ENCODE results near the gene IDUA.
"Not testable (repeated sequence)": the region's sequence is repeated elsewhere in the genome, so short reads cannot be mapped to it uniquely, and the experiment has no call there.

Gene IDUA

GRCh38 chr4:966266-967112 lies 20.4 kb upstream of the IDUA start:
- DNase-seq (ENCODE audit: extremely low read depth in 1 of 2, low read depth in 1 of 2) = no peak

- DNase-seq (ENCODE audit: extremely low read depth in 1 of 2, low read depth in 1 of 2) = no peak
Measured at GRCh38 chr4:967113-968104, 19.4 kb upstream of the IDUA start.

DNA sequence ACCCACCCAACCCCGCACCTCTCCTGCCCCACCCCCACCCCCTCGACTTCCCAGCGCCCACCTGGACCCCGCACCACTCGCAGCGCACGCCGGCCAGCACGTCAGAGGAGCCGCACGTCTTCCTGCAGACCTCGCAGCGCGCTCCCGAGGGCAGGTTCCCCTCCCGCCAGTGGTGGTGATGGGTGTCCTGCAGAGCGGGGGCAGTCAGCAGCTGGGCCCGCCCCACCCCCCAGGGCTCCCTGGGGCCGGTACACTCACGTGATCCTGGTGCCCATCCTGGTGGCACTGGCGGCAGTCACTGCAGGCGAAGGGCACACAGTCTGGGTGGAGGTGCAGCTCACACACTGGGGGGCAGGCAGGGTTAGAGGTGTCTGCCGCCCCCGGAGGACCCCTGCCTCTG lies 18.6 kb upstream of the IDUA start:
- DNase-seq (ENCODE audit: extremely low read depth in 1 of 2, low read depth in 1 of 2) = no peak

DNA sequence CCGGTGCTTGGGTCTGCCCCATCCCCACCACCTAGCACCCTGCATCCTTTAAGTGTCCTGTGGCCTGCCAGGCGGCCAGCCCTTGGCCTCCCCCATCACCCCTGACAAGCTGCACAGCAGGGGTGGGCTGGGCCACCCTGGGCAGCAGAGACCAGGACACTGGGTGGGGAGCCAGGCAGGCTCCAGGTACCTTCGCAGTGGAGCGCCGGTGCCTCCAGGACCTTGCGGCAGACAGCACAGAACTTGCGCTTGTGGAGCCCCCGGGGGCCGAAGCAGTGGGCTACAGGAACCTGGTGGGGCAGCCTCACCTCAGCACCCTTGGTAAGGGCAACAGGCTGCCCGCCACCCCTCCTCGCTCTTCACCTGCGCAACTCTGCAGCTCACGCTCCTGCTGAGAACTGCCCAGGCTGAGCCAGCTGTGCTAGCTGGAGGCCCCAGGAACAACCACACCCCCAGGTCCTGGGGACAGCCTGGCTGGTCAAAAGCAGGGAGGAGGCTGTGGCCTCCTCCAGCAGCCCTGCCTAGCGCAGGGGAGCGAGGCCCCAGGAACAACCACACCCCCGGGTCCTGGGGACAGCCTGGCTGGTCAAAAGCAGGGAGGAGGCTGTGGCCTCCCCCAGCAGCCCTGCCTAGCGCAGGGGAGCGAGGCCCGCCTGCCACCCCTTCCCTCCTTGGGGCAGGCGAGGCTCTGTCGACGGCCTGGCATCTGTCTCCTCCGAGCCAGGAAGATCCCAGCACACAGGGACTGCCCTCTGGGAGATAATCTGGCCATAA lies 18.0 kb upstream of the IDUA start:
- no peak for DNase-seq (ENCODE audit: extremely low read depth in 1 of 2, low read depth in 1 of 2)

DNA sequence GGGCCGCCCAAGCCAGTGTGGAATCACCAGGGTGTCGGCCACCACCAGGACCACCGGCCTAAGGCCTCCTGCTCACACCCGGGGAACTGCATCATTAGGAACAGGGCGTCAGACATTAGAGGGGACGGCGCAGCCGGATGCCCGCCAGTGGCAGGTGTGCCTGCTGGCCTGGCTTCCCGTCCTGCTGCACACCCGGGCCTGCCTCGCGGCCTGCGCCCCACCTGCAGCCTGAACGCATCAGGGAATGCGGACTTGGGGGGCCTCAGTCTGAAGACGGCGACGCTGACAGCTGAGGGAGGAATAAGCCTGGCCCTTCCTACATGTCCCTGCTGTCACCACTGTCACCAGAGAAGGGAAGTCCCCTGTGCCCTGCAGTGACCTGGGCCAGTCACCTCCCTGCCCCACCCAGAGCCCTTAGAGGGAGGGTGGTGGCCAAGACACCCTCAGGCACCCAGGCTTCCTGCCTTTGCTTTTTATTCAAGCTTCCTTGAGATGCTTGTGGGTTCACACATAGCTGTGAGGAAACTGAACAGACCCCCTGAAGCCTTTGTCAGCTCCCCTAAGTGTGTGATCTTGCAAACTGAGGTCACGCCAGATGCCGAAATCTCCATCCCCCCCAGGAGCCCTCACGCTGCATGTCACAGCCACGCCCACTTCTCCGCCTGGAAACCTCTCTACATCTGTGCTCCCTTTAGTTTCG lies 16.6 kb upstream of the IDUA start:
- DNase-seq (ENCODE audit: extremely low read depth in 1 of 2, low read depth in 1 of 2) = no peak

DNA sequence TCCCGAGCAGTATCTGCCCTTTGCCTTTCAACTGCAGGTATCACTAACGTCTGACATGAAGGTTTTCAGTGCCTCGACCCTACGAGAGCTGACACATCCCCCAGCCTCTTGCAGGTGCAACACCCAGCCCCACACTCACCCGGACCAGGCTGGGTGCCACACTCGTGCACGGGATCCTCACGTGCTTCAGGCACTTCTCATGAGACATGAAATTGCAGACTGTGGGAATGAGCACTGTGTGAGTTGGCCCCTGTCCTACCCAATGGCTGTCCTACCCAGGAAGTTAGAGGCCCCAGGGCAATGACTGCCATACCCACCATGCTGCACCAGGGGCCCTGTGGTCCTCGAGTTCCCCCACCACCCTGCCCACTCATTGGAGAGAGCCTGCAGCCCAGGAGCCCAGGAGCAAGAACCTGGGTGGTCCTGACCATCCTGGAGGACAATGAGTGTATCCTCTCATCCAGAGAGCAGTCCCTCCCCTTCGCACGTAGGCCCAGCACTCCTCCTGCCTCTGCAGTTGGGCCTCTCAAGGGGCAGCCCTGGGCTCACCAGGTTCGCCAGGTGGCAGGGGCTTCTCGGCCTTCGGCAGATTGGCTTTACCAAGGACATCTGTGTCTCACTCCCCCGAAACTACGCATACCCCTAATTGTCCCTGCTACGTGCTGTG lies 15.9 kb upstream of the IDUA start:
- no peak for DNase-seq (ENCODE audit: extremely low read depth in 1 of 2, low read depth in 1 of 2)

DNA sequence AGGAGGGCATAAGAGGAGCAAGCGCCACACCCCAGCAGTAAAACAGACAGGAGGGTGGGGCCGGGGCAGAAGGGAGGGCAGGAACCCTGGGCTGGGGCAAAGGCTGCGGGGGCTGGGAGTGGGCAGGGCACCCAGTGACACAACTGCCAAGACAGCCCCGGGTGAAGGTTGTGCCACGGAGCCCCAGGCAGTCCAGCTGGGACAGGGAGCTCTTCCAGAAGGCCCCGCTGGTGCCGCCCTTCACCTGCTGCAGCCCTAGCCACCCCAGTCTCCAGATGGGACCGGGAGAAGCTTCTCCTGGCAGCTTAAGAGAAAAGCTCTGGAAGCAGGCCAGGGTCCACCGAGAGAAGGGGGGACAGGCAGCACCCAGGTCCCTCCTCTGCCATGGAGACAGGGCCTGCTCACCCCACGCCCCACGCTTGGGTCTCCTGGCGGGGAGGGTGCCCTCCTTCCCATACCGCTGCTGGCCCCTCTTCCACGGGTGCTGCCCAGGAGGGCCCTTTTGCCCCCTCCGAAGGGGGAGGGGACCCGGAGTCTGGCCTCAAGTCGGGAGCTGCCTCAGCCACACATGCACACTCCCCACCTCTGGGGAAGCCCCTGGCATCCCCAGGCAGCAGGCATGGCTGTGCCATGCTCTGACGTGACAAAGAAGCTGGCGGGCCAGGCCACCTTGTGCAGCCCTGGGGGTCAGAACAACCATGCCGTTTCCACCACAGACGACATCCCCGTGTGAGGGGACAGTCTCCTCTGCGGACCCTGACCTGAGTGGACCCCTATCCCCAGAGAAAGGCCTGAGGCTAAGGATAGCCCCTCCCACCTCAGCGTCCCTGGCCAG lies 15.0 kb upstream of the IDUA start:
- no peak for DNase-seq (ENCODE audit: extremely low read depth in 1 of 2, low read depth in 1 of 2)

- DNase-seq (ENCODE audit: extremely low read depth in 1 of 2, low read depth in 1 of 2) = peak in 1 of 2 donors; percentile 14
Measured at GRCh38 chr4:972651-973424, 14.0 kb upstream of the IDUA start.

GRCh38 chr4:973431-974397 lies 13.1 kb upstream of the IDUA start, which contains the start of gene DGKQ:
Gene DGKQ (minus strand): TSS chr4:973569. CDS start chr4:973482, 87 bp downstream.
- DNase-seq (ENCODE audit: extremely low read depth in 1 of 2, low read depth in 1 of 2) = peak; percentile 62 to 74

GRCh38 chr4:974668-975067 lies 12.2 kb upstream of the IDUA start:
- no peak for DNase-seq (ENCODE audit: extremely low read depth in 1 of 2, low read depth in 1 of 2)

DNA sequence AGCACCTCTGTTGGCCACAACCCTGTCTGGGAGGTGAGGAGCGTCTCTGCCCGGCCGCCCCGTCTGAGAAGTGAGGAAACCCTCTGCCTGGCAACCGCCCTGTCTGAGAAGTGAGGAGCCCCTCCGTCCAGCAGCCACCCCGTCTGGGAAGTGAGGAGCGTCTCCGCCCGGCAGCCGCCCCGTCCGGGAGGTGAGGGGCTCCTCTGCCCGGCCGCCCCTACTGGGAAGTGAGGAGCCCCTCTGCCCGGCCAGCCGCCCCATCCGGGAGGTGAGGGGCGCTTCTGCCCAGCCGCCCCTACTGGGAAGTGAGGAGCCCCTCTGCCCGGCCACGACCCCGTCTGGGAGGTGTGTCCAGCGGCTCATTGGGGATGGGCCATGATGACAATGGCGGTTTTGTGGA lies 10.8 kb upstream of the IDUA start:
- DNase-seq (ENCODE audit: extremely low read depth in 1 of 2, low read depth in 1 of 2) = not testable (repeated sequence)

- no peak for DNase-seq (ENCODE audit: extremely low read depth in 1 of 2, low read depth in 1 of 2)
Measured at GRCh38 chr4:978957-979701, 7.7 kb upstream of the IDUA start.

DNA sequence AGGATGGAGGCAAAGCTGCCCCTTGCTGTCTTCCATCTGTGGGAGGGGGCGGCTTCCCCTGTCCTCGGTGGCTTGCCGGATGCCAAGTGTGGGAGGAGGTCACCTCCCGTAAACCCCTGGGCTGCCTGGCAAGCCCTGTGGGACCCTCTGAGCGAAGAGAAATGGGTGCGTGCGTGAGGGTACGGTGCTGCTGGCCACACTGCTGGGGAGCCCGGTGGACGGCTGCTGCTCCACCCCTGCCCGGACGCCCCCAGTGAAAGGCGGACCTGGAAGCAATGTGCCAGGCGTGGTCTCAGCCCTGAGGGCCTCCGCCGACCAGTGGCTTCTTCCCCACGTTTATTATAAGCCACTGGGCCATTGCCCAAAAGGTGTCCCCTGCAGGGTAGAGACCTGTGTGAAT lies 4.6 kb upstream of the IDUA start:
- DNase-seq (ENCODE audit: extremely low read depth in 1 of 2, low read depth in 1 of 2) = no peak

GRCh38 chr4:982814-983213 lies 4.0 kb upstream of the IDUA start:
- no peak for DNase-seq (ENCODE audit: extremely low read depth in 1 of 2, low read depth in 1 of 2)

DNA sequence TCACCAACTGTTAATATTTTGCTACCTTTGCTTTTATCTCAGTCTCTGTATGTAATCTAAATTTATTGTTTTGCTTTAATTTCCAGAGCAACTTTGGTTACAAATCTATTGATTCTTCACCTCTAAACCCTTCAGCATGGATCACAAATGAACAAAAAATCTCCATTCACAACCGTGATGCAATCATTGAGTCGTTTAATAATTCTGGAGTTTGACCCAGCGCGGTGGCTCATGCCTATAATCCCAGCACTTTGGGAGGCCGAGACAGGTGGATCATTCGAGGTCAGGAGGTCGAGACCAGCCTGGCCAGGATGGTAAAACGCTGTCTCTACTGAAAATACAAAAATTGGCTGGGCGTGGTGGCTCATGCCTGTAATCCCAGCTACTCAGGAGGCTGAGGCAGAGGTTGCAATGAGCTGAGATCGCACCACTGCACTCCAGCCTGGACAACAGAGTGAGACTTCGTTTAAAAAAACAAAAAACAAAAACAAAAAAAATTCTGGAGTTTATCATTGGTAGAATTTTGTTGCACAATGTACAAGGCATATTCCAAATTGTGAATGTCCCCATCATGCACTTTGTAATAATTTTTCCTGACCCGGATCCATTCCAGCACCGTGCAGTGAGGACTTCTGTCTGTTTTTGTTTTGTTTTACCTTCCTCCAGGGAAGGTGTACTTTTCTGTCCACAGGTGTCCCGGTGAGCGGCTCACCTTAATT lies 2.3 kb upstream of the IDUA start:
- no peak for DNase-seq (ENCODE audit: extremely low read depth in 1 of 2, low read depth in 1 of 2)
